Activated CD8-positive, alpha-beta T cell treated with anti-CD3 and anti-CD28 coated beads, Interleukin-2, amount 10 ng/mL, durations not matched to agents 7 days and 5 days (primary cell): ENCODE measurements around the gene TUBA4A. TPM values are rescaled to one million over a fixed set of nuclear protein-coding genes. Genes with fewer than 3 reads are reported as not detected.
"Not testable (repeated sequence)": the region's sequence is repeated elsewhere in the genome, so short reads cannot be mapped to it uniquely, and the experiment has no call there.

Source experiments
- ATAC-seq: fragments of 150-1000 bp; cut with Tn5 transposase; one replicate; pipeline ENCODE4 v1.10.0; 2021; ENCODE audit warnings: moderate library complexity
- CTCF ChIA-PET: fragments of 350-600 bp; sonication (Branson Sonifier 250); formaldehyde crosslinking; loops from one replicate; lab custom pipeline; 2021; ENCODE audit warnings: antibody characterized with exemption; lab: Charles Lee
- POLR2A ChIA-PET: fragments of 350-600 bp; sonication (Branson Sonifier 250); formaldehyde crosslinking; loops from one replicate; lab custom pipeline; 2021; ENCODE audit warnings: antibody characterized with exemption; lab: Charles Lee
- DNase-seq: peaks from one replicate; pipeline ENCODE4 v3.0.0-alpha.2; 2020
- H3K27ac Mint-ChIP-seq: one replicate; pipeline ENCODE4 v1.8.0; 2021; ENCODE audit warnings: mild to moderate bottlenecking, mixed read lengths
- H3K27me3 Mint-ChIP-seq: one replicate; pipeline ENCODE4 v1.8.0; 2021; ENCODE audit warnings: low read depth, mixed read lengths
- H3K36me3 Mint-ChIP-seq: one replicate; pipeline ENCODE4 v1.8.0; 2021; ENCODE audit warnings: low read depth, mixed read lengths
- H3K4me1 Mint-ChIP-seq: one replicate; pipeline ENCODE4 v1.8.0; 2021; ENCODE audit warnings: low read depth, mixed read lengths
- H3K4me3 Mint-ChIP-seq: one replicate; pipeline ENCODE4 v1.8.0; 2021; ENCODE audit warnings: mild to moderate bottlenecking, mixed read lengths
- H3K9me3 Mint-ChIP-seq: one replicate; pipeline ENCODE4 v1.8.0; 2022; ENCODE audit warnings: mixed read lengths; ENCODE audit not compliant: insufficient read depth
- total RNA-seq, 2 experiments: library from RNA; stranded (reverse); gene quantifications; one replicate each; pipeline ENCODE4 v1.2.3, GENCODE V29; 2021

TUBA4A gene
- total RNA-seq, 2 experiments from 2014 or later, result 286 to 292 TPM

DNA sequence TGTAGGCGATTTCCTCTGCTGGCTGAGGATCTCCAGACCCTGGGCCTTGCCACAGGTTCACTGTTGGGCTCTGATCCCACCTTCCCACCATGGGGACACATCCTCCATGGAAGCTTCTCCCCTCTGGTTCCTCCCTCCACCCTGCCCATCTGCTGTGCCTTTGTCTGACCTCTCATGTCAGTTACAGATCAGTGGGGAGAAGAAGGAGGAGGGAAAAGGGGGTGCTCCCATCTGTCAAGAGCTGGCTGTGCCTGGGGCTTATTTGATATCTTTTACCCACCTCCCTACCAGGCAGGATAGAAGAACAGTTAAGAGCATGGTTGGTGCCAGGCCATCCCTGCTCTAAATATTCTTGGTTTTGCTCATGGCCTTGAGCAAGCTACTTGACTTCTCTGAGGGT is 13.2 kb upstream of the TUBA4A start:
- Mint-ChIP-seq H3K27me3 (peaks cover 5% of the 10 kb centered on the region), H3K36me3 (no peaks in the 10 kb centered on the region), H3K4me3 (no peak overlapping the region), H3K4me1 (no peaks in the 10 kb centered on the region), H3K27ac (no peak overlapping the region), H3K9me3 (no peaks in the 10 kb centered on the region)
- DNase-seq (no peak), ATAC-seq (no peak)
- POLR2A ChIA-PET, result interaction anchor here (0.8 kb wide), 1 partner anchor 11 kb away, joined by 3 read pairs; no protein-coding TSS in a partner anchor
- CTCF ChIA-PET, result interaction anchor here (1.0 to 4.1 kb wide), 3 partner anchors 11 to 96 kb away, joined by 3 to 18 read pairs (median 7); partner anchors contain the start of gene DNAJB2

DNA sequence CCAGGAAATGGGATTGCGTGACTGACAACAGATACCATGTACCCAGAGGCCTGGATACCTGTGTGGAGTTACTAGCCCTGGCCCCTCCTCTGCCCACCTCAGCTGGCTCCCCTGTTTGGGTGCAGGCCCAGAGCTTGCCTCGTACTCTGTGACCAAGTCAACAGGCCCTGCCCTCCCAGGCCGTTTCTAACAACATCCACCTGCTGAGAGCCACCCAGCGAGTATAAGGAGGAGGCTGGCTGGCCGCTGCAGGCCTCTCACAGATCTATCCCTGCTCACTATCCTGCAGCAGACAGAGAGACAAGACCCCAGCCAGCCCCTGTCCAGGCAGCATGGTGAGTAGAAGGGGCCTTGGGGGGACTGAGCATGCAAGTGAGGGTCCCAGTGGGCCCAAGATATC is 12.5 kb upstream of the TUBA4A start:
- ChIA-PET POLR2A (interaction anchor here (1.0 kb wide), 1 partner anchor 11 kb away, joined by 7 read pairs; the partner anchor contains the start of gene TUBA4A), CTCF (interaction anchor here (1.7 to 2.0 kb wide), 2 partner anchors 11 to 29 kb away, joined by 7 to 11 read pairs; no protein-coding TSS in a partner anchor)
- Mint-ChIP-seq H3K27ac (no peak overlapping the region), H3K4me3 (no peak overlapping the region), H3K9me3 (no peaks in the 10 kb centered on the region), H3K27me3 (peaks cover 7% of the 10 kb centered on the region), H3K36me3 (no peaks in the 10 kb centered on the region), H3K4me1 (peaks cover under 1% of the 10 kb centered on the region)
- ATAC-seq (no peak), DNase-seq (no peak)

DNA sequence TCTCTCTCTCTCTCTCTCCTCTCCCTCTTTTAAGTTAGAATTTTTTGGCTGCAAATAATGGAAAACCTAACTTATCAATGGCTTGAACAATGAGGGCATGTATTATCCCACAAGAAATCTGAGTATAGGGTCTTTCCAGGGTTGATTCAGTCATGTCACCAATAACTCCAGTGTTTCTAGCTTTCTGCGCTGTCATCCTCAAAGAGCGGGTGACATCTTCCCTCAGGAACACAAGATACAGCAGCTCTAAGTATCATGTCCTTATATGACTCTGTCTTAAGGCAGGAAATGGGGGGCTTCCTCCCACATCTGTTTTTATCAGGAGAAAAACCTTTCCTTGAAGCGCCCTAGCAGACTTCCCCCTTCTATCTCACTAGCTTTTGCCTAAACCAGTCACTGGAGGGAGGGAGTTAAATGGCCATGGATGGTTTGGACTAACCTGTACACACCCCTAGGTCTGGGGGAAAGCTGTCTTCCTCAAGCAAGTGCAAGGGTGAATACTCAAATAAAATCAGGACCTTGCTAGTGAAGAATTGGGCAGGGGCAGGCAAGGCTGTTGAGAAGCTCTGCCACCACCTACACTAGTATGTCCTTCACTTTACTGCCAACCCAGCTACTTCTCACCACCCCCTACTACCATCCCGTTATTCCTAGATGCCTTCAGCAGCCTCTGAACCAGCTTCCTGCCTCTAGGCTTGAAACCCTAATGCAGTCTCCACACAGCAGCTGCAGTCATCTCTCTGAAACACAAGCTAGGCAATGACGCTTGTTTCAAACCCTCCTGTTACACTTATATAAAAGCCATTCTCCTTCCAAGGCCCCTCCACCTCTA is 7.5 kb upstream of the TUBA4A start:
- Mint-ChIP-seq H3K27ac (no peak overlapping the region), H3K27me3 (peaks cover 15% of the 10 kb centered on the region), H3K4me3 (no peak overlapping the region), H3K36me3 (no peaks in the 10 kb centered on the region), H3K4me1 (peaks cover 4% of the 10 kb centered on the region), H3K9me3 (no peaks in the 10 kb centered on the region)
- CTCF ChIA-PET, result interaction anchor here (0.7 to 3.6 kb wide), 9 partner anchors 13 to 172 kb away, joined by 3 to 23 read pairs (median 3); partner anchors contain the start of genes DNAJB2 and NHEJ1
- ATAC-seq (no peak), DNase-seq (no peak)
- POLR2A ChIA-PET, result interaction anchor here (1.0 to 1.4 kb wide), 4 partner anchors 8 to 61 kb away, joined by 3 to 6 read pairs (median 4); partner anchors contain the start of genes ANKZF1, ATG9A and TUBA4B

DNA sequence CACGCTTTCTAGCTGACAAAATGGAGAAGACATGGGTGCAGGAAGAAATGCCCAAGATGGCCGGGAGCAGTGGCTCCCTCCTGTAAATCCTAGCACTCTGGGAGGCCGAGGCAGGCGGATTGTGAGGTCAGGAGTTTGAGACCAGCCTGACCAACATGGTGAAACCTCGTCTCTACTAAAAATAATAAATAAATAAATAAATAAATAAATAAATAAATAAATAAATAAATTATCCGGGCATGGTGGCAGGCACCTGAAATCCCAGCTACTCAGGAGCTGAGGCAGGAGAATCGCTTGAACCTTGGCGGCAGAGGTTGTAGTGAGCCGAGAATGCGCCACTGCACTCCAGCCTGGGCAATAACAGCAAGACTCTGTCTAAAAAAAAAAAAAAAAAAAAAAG is 5.2 kb upstream of the TUBA4A start:
- POLR2A ChIA-PET, result interaction anchor here (0.8 to 1.0 kb wide), 2 partner anchors 11 to 14 kb away, joined by 3 read pairs; partner anchors contain the start of genes GLB1L and STK16
- not testable (repeated sequence) for H3K27ac Mint-ChIP-seq, H3K9me3 Mint-ChIP-seq

DNA sequence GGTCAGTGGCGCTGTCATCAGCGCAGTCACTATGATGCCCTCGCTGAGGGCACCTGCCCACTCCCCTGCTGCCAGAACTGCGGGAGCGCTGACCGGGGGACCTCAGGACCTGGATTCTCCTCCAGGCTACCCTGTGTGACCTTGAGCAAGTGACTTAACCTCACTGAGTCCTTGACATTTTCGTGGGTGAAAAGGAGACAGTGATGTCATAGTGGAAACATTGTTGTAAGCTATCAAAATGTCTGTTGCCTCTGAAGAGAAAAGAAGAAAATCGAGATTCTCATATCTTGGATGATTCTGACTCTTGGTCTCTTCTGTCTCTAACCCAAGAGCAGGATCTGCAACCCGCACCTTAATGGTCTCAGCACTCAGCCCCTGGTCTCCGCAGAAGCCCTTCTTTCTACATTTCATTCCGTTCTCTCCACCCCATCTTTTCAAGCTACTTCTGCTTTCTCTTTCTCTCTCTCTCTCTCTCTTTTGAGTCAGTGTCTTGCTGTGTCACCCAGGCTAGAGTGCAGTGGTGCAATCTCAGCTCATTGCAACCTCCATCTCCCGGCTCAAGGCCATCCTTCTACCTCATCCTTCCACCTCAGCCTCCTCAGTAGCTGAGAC is 978 bp upstream of the TUBA4A start:
- Mint-ChIP-seq H3K4me3 (peak overlapping the region; percentile 99), H3K9me3 (no peaks in the 10 kb centered on the region), H3K27ac (peak overlapping the region; percentile 87), H3K36me3 (peaks cover 32% of the 10 kb centered on the region), H3K4me1 (peaks cover 37% of the 10 kb centered on the region), H3K27me3 (peaks cover 5% of the 10 kb centered on the region)
- ATAC-seq (peak; percentile 12), DNase-seq (peak; percentile 50)
- POLR2A ChIA-PET, result interaction anchor here (0.6 to 4.6 kb wide), 18 partner anchors 9 to 848 kb away, joined by 3 to 77 read pairs (median 6); partner anchors contain the start of genes ABCB6, ANKZF1, ATG9A and CNPPD1
- CTCF ChIA-PET, result interaction anchor here (0.6 to 6.2 kb wide), 20 partner anchors 9 to 96 kb away, joined by 3 to 79 read pairs (median 5); partner anchors contain the start of genes ABCB6, ANKZF1, ATG9A and DNAJB2

More for the DNA sequence above, 5.2 kb upstream of the TUBA4A start:
- DNase-seq, ATAC-seq, H3K4me3 Mint-ChIP-seq, H3K36me3 Mint-ChIP-seq: not testable (repeated sequence)
- peaks cover 12% of the 10 kb centered on the region for H3K4me1 Mint-ChIP-seq
- CTCF ChIA-PET, result interaction anchor here (1.1 to 5.8 kb wide), 4 partner anchors 18 to 88 kb away, joined by 4 to 60 read pairs (median 6); partner anchors contain the start of gene DNAJB2
- peaks cover 15% of the 10 kb centered on the region for H3K27me3 Mint-ChIP-seq

DNA sequence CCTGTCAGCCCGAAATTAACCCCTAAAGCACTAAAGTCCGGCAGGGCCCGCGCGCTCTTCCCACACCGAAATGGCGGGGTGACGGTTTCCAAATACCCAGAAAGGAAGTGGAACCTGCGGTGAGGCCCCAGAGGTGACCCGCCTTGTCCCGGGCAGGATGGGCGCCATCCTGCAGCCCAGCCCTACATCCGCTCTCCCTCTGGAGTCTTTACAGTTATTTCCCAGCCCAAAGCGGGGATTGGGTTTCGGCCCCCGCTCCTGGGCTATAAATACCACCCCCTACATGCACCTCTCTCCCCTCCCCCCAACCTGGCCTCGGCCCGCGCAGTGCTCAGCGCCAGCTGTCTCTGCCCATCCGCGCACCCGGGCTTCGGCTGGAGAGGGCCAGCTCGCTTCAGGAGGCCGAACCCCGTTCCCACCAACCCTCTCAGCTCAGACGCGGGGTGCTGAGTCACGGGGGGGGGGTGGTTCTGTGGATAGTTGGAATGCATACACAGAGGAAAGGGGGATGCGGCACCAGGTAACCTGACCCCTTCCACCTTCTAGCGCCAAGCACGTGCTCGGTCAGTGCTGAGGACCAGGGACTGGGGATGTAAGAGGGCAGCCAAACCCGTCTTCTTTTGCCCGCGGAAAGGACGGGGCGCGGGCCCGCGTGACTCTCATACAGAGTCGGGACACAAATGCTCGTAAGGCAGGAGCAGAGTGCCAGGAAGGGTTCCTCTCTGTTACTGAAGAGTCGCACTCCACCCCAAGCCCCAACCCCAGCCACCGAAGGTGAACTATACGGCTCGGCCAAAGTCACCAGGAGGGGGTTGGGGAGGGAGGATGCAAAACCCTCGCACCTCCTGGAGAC is 592 bp downstream of the TUBA4A start, which contains the start of gene TUBA4B:
TSS of gene TUBA4B (plus strand) at position 344 of the 853 bp plus-strand sequence. CDS start at position 509, 165 bp downstream.
- CTCF ChIA-PET, result interaction anchor here (0.9 to 6.2 kb wide), 12 partner anchors 8 to 94 kb away, joined by 3 to 79 read pairs (median 10); partner anchors contain the start of genes ABCB6, ANKZF1, ATG9A and DNAJB2
- POLR2A ChIA-PET, result interaction anchor here (0.7 to 4.6 kb wide), 23 partner anchors 8 to 135 kb away, joined by 3 to 77 read pairs (median 6); partner anchors contain the start of genes ABCB6, ANKZF1, ATG9A and CNPPD1
- ATAC-seq (peak; percentile 41), DNase-seq (peak; percentile 79)
- Mint-ChIP-seq H3K4me3 (peak within 1 kb of the TSS; percentile 99), H3K36me3 (peaks cover 48% of the 10 kb centered on the region), H3K9me3 (no peaks in the 10 kb centered on the region), H3K27ac (peak within 1 kb of the TSS; percentile 100), H3K4me1 (peaks cover 52% of the 10 kb centered on the region), H3K27me3 (no peaks in the 10 kb centered on the region)

DNA sequence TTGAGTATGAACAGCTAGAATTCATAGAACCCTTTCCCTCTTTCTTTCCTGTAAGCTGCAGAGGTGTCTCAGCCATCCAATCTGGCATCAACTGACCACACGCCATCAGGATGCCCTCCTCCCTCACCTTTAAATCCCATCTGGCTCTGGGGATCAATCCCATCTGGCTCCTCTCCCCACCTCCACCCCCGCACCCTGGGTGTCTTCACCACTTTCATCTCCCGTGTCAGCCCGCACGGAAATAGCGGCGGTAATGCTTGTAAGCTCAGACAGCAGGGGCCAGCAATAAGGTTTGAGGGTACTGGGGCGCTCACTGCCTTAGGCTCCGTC is 1.2 kb downstream of the TUBA4A start:
- H3K27ac Mint-ChIP-seq, result peak overlapping the region; percentile 100
- H3K4me3 Mint-ChIP-seq, result peak overlapping the region; percentile 99
- ChIA-PET CTCF (interaction anchor here (0.9 to 6.2 kb wide), 7 partner anchors 23 to 93 kb away, joined by 3 to 79 read pairs (median 10); partner anchors contain the start of genes ANKZF1, ATG9A, DNAJB2 and SLC23A3), POLR2A (interaction anchor here (0.7 to 4.6 kb wide), 17 partner anchors 7 to 80 kb away, joined by 3 to 77 read pairs (median 6); partner anchors contain the start of genes ABCB6, ANKZF1, ATG9A and CNPPD1)
- peaks cover 58% of the 10 kb centered on the region for H3K4me1 Mint-ChIP-seq
- no peaks in the 10 kb centered on the region for H3K27me3 Mint-ChIP-seq
- DNase-seq (no peak), ATAC-seq (peak; percentile 2)
- H3K36me3 Mint-ChIP-seq, result peaks cover 54% of the 10 kb centered on the region
- no peaks in the 10 kb centered on the region for H3K9me3 Mint-ChIP-seq

DNA sequence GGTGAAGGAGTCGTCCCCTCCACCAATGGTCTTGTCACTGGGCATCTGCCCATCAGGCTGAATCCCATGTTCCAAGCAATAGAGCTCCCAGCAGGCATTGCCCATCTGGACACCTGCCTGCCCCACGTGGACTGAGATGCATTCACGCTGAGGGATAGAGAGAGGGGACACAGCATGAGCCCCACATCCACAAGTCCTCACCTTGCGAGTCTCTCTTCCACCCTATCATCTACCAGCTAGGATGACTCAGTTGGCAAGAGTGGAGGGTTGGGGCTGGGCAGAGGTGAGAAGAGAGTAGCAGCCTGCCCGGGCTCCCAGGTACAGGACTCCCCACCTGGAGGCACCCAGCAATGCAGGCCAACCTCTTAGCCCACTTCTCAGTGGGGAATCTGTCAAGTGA is 1.6 kb downstream of the TUBA4A start:
- Mint-ChIP-seq H3K36me3 (peaks cover 58% of the 10 kb centered on the region), H3K27ac (peak overlapping the region; percentile 100), H3K27me3 (no peaks in the 10 kb centered on the region), H3K4me1 (peaks cover 63% of the 10 kb centered on the region), H3K4me3 (peak overlapping the region; percentile 99), H3K9me3 (no peaks in the 10 kb centered on the region)
- DNase-seq, result peak; percentile 46
- ATAC-seq, result no peak
- CTCF ChIA-PET, result interaction anchor here (0.9 to 6.2 kb wide), 7 partner anchors 22 to 93 kb away, joined by 4 to 79 read pairs (median 10); partner anchors contain the start of genes ANKZF1, ATG9A, DNAJB2 and SLC23A3
- POLR2A ChIA-PET, result interaction anchor here (0.7 to 4.6 kb wide), 13 partner anchors 10 to 75 kb away, joined by 3 to 77 read pairs (median 6); partner anchors contain the start of genes ABCB6, ANKZF1, ATG9A and CNPPD1

DNA sequence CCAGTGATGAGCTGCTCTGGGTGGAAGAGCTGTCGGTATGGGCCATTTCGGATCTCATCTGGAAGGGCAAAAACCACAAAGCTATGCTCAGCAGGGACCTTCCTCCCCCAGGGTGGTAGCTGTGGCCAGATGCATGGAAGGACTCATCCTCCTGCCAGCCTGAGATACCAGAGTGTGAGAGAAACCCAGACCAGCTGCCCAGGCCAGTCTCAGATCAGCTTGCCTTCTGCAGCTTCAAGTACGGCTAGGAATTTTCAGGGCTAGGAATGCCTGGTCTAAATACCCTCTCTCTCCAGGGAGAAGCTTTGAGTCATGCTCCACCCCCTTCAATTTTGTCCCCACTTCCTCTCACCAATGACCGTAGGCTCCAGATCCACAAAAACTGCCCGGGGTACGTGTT is 2.1 kb downstream of the TUBA4A start:
- peak overlapping the region; percentile 100 for H3K27ac Mint-ChIP-seq
- no peaks in the 10 kb centered on the region for H3K27me3 Mint-ChIP-seq
- peaks cover 67% of the 10 kb centered on the region for H3K4me1 Mint-ChIP-seq
- peaks cover 63% of the 10 kb centered on the region for H3K36me3 Mint-ChIP-seq
- DNase-seq, result no peak
- H3K9me3 Mint-ChIP-seq, result no peaks in the 10 kb centered on the region
- ChIA-PET POLR2A (interaction anchor here (0.7 to 4.6 kb wide), 5 partner anchors 10 to 75 kb away, joined by 3 to 77 read pairs (median 8); partner anchors contain the start of genes ANKZF1, ATG9A, CNPPD1 and DNAJB2), CTCF (interaction anchor here (0.8 to 6.2 kb wide), 6 partner anchors 22 to 81 kb away, joined by 3 to 79 read pairs (median 10); partner anchors contain the start of genes ANKZF1, ATG9A, DNAJB2 and SLC23A3)
- ATAC-seq, result no peak
- H3K4me3 Mint-ChIP-seq, result peak overlapping the region; percentile 99
